Endothelial cell of umbilical vein (primary cell): Measurements from ENCODE around the gene DCLK2. TPM values are rescaled to one million over a fixed set of nuclear protein-coding genes. Genes with fewer than 3 reads are reported as not detected.

ENCODE experiments used
- BruUV-seq: library from RNA; stranded (reverse); fragments of 400-500 nt; replicated peaks from 2 replicates; lab custom pipeline; 2021; lab: Mats Ljungman, UMichigan
- CTCF ChIA-PET: fragments of 300-600, 350-600 bp; sonication (Branson Sonifier 250); formaldehyde crosslinking; loops from one replicate; lab custom pipeline; 2021; ENCODE audit warnings: antibody characterized with exemption, inconsistent platforms; lab: Charles Lee
- POLR2A ChIA-PET: fragments of 300-600, 350-600 bp; sonication (Branson Sonifier 250); formaldehyde crosslinking; loops from one replicate; lab custom pipeline; 2021; ENCODE audit warnings: antibody characterized with exemption, inconsistent platforms; lab: Charles Lee
- DNase-seq: peaks from one replicate; pipeline ENCODE4 v3.0.0-alpha.2; 2011; ENCODE audit warnings: low read depth, low spot score
- FAIRE-seq: peaks from 2 replicates; lab custom pipeline; 2011; peaks lifted over from hg19 to GRCh38; lab: Jason Lieb, UNC
- H2AFZ ChIP-seq: 2 replicates; pipeline ENCODE4 v1.6.0; 2012; ENCODE audit warnings: low read depth, low read length, control low read depth, inconsistent platforms
- H3K27ac ChIP-seq: 2 replicates; pipeline ENCODE4 v1.5.1; 2011; ENCODE audit warnings: low read depth, mild to moderate bottlenecking, control low read depth, low read length, moderate library complexity; ENCODE audit not compliant: insufficient read depth
- H3K27me3 ChIP-seq, 2 experiments: 2 replicates each; pipeline versions ENCODE4 v1.6.0 to v1.6.1; 2011; ENCODE audit warnings: low read length in 2 of 2, mixed read lengths in 1 of 2; ENCODE audit not compliant: control insufficient read depth in 2 of 2, insufficient read depth in 2 of 2
- H3K36me3 ChIP-seq, 2 experiments: 2 replicates in 1 of 2; 3 replicates in 1 of 2; pipeline ENCODE4 v1.5.1; 2011; ENCODE audit warnings: low read length in 2 of 2, mild to moderate bottlenecking in 1 of 2, moderate library complexity in 1 of 2; ENCODE audit not compliant: control insufficient read depth in 2 of 2, insufficient read depth in 2 of 2; ENCODE audit errors: extremely low read depth in 1 of 2
- H3K4me1 ChIP-seq: 3 replicates; pipeline ENCODE4 v1.5.1; 2011; ENCODE audit warnings: mild to moderate bottlenecking, low read length; ENCODE audit not compliant: control insufficient read depth, insufficient read depth; ENCODE audit errors: extremely low read depth
- H3K4me2 ChIP-seq: 2 replicates; pipeline ENCODE4 v1.6.1; 2011; ENCODE audit warnings: low read length, control low read depth, mixed read lengths; ENCODE audit not compliant: insufficient read depth
- H3K4me3 ChIP-seq, 3 experiments: fragments of 200-600 bp in 1 of 3; sonication (generic), shearing (Covaris generic) in 1 of 3; replicated peaks in 1 of 3; 2 replicates each; pipeline ENCODE4 v1.5.1; 2011 to 2016; ENCODE audit warnings: control low read depth in 3 of 3, low read length in 3 of 3, mild to moderate bottlenecking in 2 of 3, inconsistent platforms in 1 of 3, low read depth in 1 of 3, moderate library complexity in 1 of 3; ENCODE audit not compliant: insufficient read depth in 1 of 3
- H3K79me2 ChIP-seq: 2 replicates; pipeline ENCODE4 v1.6.0; 2012; ENCODE audit warnings: low read length, inconsistent platforms; ENCODE audit not compliant: control insufficient read depth, insufficient read depth
- H3K9ac ChIP-seq: replicated peaks from 2 replicates; pipeline ENCODE3; 2011; ENCODE audit warnings: low read length, control low read depth; ENCODE audit not compliant: insufficient read depth; ENCODE audit errors: extremely low read depth
- H3K9me1 ChIP-seq: replicated peaks from 3 replicates; pipeline ENCODE4 v1.6.0; 2011; ENCODE audit warnings: mild to moderate bottlenecking, low read length; ENCODE audit not compliant: control insufficient read depth, insufficient read depth; ENCODE audit errors: extremely low read depth
- H3K9me3 ChIP-seq: replicated peaks from 2 replicates; pipeline ENCODE4 v1.5.1; 2012; ENCODE audit warnings: low read length, inconsistent platforms; ENCODE audit not compliant: control insufficient read depth, insufficient read depth
- H4K20me1 ChIP-seq: replicated peaks from 2 replicates; pipeline ENCODE3; 2011; ENCODE audit warnings: mild to moderate bottlenecking, low read length; ENCODE audit not compliant: control insufficient read depth, insufficient read depth; ENCODE audit errors: extremely low read depth
- EZH2 ChIP-seq: IDR thresholded peaks from 2 replicates; pipeline ENCODE4 v1.6.1; 2012; ENCODE audit warnings: borderline replicate concordance, low read depth, mild to moderate bottlenecking, moderate library complexity, low read length, inconsistent platforms; ENCODE audit not compliant: severe bottlenecking
- FOS ChIP-seq: IDR thresholded peaks from 2 replicates; pipeline ENCODE4 v1.6.1; 2011; ENCODE audit warnings: mild to moderate bottlenecking, low read length, moderate library complexity, borderline replicate concordance; ENCODE audit not compliant: insufficient read depth
- GATA2 ChIP-seq: IDR thresholded peaks from 2 replicates; pipeline ENCODE4 v1.7.0; 2011; ENCODE audit warnings: low read depth, mild to moderate bottlenecking, moderate library complexity, mixed read lengths, low read length; ENCODE audit not compliant: insufficient read length, insufficient read depth
- JUN ChIP-seq: IDR thresholded peaks from 2 replicates; pipeline ENCODE4 v1.6.1; 2011; ENCODE audit warnings: borderline replicate concordance, low read depth; ENCODE audit not compliant: insufficient read length, insufficient read depth
- MYC ChIP-seq: IDR thresholded peaks from one replicate; pipeline ENCODE4 v1.6.1; 2011; ENCODE audit warnings: mild to moderate bottlenecking, low read depth, low read length
- POLR2A ChIP-seq: IDR thresholded peaks from 2 replicates; pipeline ENCODE4 v1.6.1; 2012; ENCODE audit warnings: low read depth, mild to moderate bottlenecking, control low read depth, low read length
- POLR2AphosphoS5 ChIP-seq: IDR thresholded peaks from 2 replicates; pipeline ENCODE4 v1.6.1; 2012; ENCODE audit warnings: low read depth, mild to moderate bottlenecking, control low read depth, low read length, moderate library complexity; ENCODE audit not compliant: insufficient read depth
- dilution Hi-C: fragments of 300-500 bp; cut with MboI; formaldehyde crosslinking; loops from one replicate; pipeline ENCODE4 v1.15.0; 2019; ENCODE audit warnings: low sequenced_read_pairs; ENCODE audit not compliant: extremely low pct_ligation_motif_present
- intact Hi-C: fragments of 100-400 bp; cut with micrococcal nuclease; formaldehyde crosslinking; loops from one replicate; pipeline ENCODE4 v1.10.0; 2022
- polyA plus RNA-seq, 4 experiments: library from polyadenylated mRNA; depleted of rRNA in 3 of 4; stranded (reverse) in 3 of 4; unstranded in 1 of 4; fragments of >200 nt; gene quantifications; 2 replicates each; pipeline versions ENCODE4 v1.2.1 to v1.2.3, GENCODE V29; 2011 to 2012; ENCODE audit warnings: missing spikeins in 1 of 4
- total RNA-seq: library from RNA; stranded (reverse); gene quantifications from 2 replicates; pipeline ENCODE4 v1.2.3, GENCODE V29; 2021
- TF ChIP-seq, protein P1 (sequence below), 2 donors: IDR thresholded peaks; 1 replicate in 1 of 2; 2 replicates in 1 of 2; pipeline ENCODE4 v1.5.1; 2011; ENCODE audit warnings: low read length in 2 of 2, mild to moderate bottlenecking in 2 of 2, moderate library complexity in 2 of 2, control low read depth in 1 of 2, inconsistent platforms in 1 of 2, low read depth in 1 of 2; ENCODE audit not compliant: insufficient read depth in 1 of 2; ENCODE audit errors: extremely low read depth in 1 of 2
- TF ChIP-seq, protein P2 (sequence below): IDR thresholded peaks from 2 replicates; pipeline ENCODE4 v1.6.1; 2011; ENCODE audit not compliant: insufficient read depth, insufficient read length

Gene DCLK2
- total and polyA plus RNA-seq, 2 donors (not counting 3 experiments of a cell fraction or from before 2014, with no cell fraction given): 1.7 to 4.7 TPM

DNA sequence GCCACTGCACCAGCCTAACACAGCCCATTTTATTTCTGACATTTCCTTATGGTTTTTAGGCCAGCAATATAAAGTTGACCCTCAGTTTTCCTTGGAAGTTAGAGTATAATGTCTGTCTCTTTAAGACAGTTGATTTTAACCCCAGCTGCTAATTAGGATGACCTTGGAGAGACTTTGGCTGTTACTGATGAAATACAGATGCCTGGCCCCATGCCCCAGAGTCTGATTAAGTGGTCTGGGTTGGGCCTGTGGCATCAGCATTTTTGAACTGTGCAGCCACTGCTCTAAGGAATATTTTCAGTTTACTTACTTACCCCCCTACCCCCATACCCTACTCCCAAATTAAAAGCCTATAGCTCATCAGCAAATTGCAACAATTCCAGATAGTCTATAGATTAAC, 85.8 kb downstream of the DCLK2 start:
- H3K79me2 ChIP-seq: no peaks in the 10 kb centered on the region
- DNase-seq (no peak), FAIRE-seq (no peak)
- no peaks in the 10 kb centered on the region for H3K9me3 ChIP-seq
- CTCF ChIA-PET: interaction anchor here (1.3 to 1.6 kb wide), 4 partner anchors 13 to 54 kb away, joined by 3 to 6 read pairs (median 4); no protein-coding TSS in a partner anchor
- H3K36me3 ChIP-seq: no peaks in the 10 kb centered on the region
- H2AFZ ChIP-seq: no peak overlapping the region
- H4K20me1 ChIP-seq: no peaks in the 10 kb centered on the region
- no TSS peak for BruUV-seq
- intact Hi-C loops: no loop called here
- dilution Hi-C loops: no loop called here
- H3K9me1 ChIP-seq: no peaks in the 10 kb centered on the region
- POLR2A ChIA-PET: no interaction called here
- TF ChIP-seq, protein P1, sequence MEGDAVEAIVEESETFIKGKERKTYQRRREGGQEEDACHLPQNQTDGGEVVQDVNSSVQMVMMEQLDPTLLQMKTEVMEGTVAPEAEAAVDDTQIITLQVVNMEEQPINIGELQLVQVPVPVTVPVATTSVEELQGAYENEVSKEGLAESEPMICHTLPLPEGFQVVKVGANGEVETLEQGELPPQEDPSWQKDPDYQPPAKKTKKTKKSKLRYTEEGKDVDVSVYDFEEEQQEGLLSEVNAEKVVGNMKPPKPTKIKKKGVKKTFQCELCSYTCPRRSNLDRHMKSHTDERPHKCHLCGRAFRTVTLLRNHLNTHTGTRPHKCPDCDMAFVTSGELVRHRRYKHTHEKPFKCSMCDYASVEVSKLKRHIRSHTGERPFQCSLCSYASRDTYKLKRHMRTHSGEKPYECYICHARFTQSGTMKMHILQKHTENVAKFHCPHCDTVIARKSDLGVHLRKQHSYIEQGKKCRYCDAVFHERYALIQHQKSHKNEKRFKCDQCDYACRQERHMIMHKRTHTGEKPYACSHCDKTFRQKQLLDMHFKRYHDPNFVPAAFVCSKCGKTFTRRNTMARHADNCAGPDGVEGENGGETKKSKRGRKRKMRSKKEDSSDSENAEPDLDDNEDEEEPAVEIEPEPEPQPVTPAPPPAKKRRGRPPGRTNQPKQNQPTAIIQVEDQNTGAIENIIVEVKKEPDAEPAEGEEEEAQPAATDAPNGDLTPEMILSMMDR (IDR thresholded peaks at IDR 0.05; ENCODE audit: extremely low read depth in 1 of 2, insufficient read depth in 1 of 2, low read depth in 1 of 2, low read length in 2 of 2): no peak
- TF ChIP-seq POLR2A (no peak), MYC (no peak), EZH2 (no peak), POLR2AphosphoS5 (no peak), GATA2 (no peak), JUN (no peak), FOS (no peak)
- TF ChIP-seq, protein P2, sequence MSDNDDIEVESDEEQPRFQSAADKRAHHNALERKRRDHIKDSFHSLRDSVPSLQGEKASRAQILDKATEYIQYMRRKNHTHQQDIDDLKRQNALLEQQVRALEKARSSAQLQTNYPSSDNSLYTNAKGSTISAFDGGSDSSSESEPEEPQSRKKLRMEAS: no peak
- no peak overlapping the region for H3K27ac ChIP-seq
- H3K27me3 ChIP-seq: no peaks in the 10 kb centered on the region
- H3K4me1 ChIP-seq: peaks cover 12% of the 10 kb centered on the region
- H3K9ac ChIP-seq: no peak overlapping the region
- no peak overlapping the region for H3K4me3 ChIP-seq
- no peak overlapping the region for H3K4me2 ChIP-seq
